IMR-90 (cell line): ENCODE results near the gene MAPKAPK2. TPM values are rescaled to one million over a fixed set of nuclear protein-coding genes. Genes with fewer than 3 reads are reported as not detected.
A peak's percentile ranks its signal among the peaks of the same experiment; 100 is the strongest.

Source experiments
- ATAC-seq: fragments of 200-7000 bp; cut with Tn5 transposase; 2 replicates; pipeline ENCODE4 v1.9.1; 2020; ENCODE audit warnings: low read depth, mild to moderate bottlenecking, moderate library complexity
- BruUV-seq: library from RNA; stranded (reverse); fragments of 400-500 nt; replicated peaks from 2 replicates; lab custom pipeline; 2021; lab: Mats Ljungman, UMichigan
- CTCF ChIA-PET: fragments of 300-600 bp; formaldehyde crosslinking; extraction: SDS; loops from one replicate; lab custom pipeline; 2021; ENCODE audit warnings: antibody characterized with exemption; lab: Yijun Ruan, JAX
- POLR2A ChIA-PET: fragments of 300-600 bp; sonication (Branson Sonifier 250); formaldehyde crosslinking; loops from one replicate; lab custom pipeline; 2022; ENCODE audit warnings: antibody characterized with exemption; ENCODE audit not compliant: unreplicated experiment; lab: Charles Lee
- DNase-seq: peaks from one replicate; pipeline ENCODE4 v3.0.0; 2013
- H2AFZ ChIP-seq: replicated peaks from 2 replicates; pipeline ENCODE3; 2013; ENCODE audit warnings: low read length, mild to moderate bottlenecking; ENCODE audit not compliant: poor library complexity
- H2AK5ac ChIP-seq: 2 replicates; pipeline ENCODE4 v1.6.1; 2013; ENCODE audit warnings: low read depth, low read length, inconsistent platforms
- H2AK9ac ChIP-seq: replicated peaks from 2 replicates; pipeline ENCODE3; 2013; ENCODE audit warnings: mild to moderate bottlenecking, low read depth, low read length, moderate library complexity; ENCODE audit not compliant: poor library complexity
- H2BK120ac ChIP-seq: 2 replicates; pipeline ENCODE4 v1.6.1; 2013; ENCODE audit warnings: low read depth, low read length, inconsistent platforms
- H2BK15ac ChIP-seq: 3 replicates; pipeline ENCODE4 v1.6.1; 2013; ENCODE audit warnings: low read depth, low read length, inconsistent platforms
- H2BK20ac ChIP-seq: 2 replicates; pipeline ENCODE4 v1.6.1; 2013; ENCODE audit warnings: low read depth, mild to moderate bottlenecking, inconsistent platforms, low read length, moderate library complexity
- H2BK5ac ChIP-seq: 2 replicates; pipeline ENCODE4 v1.6.1; 2013; ENCODE audit warnings: mild to moderate bottlenecking, low read depth, low read length, inconsistent platforms; ENCODE audit not compliant: poor library complexity, severe bottlenecking
- H3K14ac ChIP-seq: replicated peaks from 2 replicates; pipeline ENCODE4 v1.6.1; 2013; ENCODE audit warnings: low read depth, low read length, inconsistent platforms
- H3K18ac ChIP-seq: 2 replicates; pipeline ENCODE4 v1.6.1; 2013; ENCODE audit warnings: low read depth, low read length, control low read depth
- H3K23ac ChIP-seq: 2 replicates; pipeline ENCODE4 v1.6.1; 2013; ENCODE audit warnings: low read depth, low read length, inconsistent platforms
- H3K27ac ChIP-seq: 2 replicates; pipeline ENCODE4 v1.5.1; 2013; ENCODE audit warnings: mild to moderate bottlenecking, control low read depth, low read length; ENCODE audit not compliant: insufficient read depth
- H3K27me3 ChIP-seq: 2 replicates; pipeline ENCODE4 v1.6.1; 2013; ENCODE audit warnings: low read length; ENCODE audit not compliant: control insufficient read depth, insufficient read depth
- H3K36me3 ChIP-seq: 2 replicates; pipeline ENCODE4 v1.6.1; 2013; ENCODE audit warnings: low read length, mixed read lengths; ENCODE audit not compliant: control insufficient read depth, insufficient read depth
- H3K4ac ChIP-seq: 2 replicates; pipeline ENCODE4 v1.6.1; 2013; ENCODE audit warnings: low read depth, low read length, inconsistent platforms
- H3K4me1 ChIP-seq: 2 replicates; pipeline ENCODE4 v1.6.1; 2013; ENCODE audit warnings: low read length, mixed read lengths; ENCODE audit not compliant: control insufficient read depth, insufficient read depth
- H3K4me2 ChIP-seq: 2 replicates; pipeline ENCODE4 v1.6.1; 2013; ENCODE audit warnings: low read depth, mild to moderate bottlenecking, control low read depth, low read length, moderate library complexity
- H3K4me3 ChIP-seq: 2 replicates; pipeline ENCODE4 v1.5.1; 2013; ENCODE audit warnings: low read depth, mild to moderate bottlenecking, control low read depth, low read length, moderate library complexity; ENCODE audit not compliant: insufficient read depth
- H3K56ac ChIP-seq: 2 replicates; pipeline ENCODE4 v1.6.1; 2013; ENCODE audit warnings: low read length, inconsistent platforms; ENCODE audit not compliant: insufficient read depth; ENCODE audit errors: extremely low read depth
- H3K79me1 ChIP-seq, 2 experiments: 2 replicates each; pipeline ENCODE4 v1.6.1; 2013; ENCODE audit warnings: low read length in 2 of 2, inconsistent platforms in 1 of 2, low read depth in 1 of 2
- H3K9ac ChIP-seq: 2 replicates; pipeline ENCODE4 v1.6.1; 2013; ENCODE audit warnings: low read depth, low read length, control low read depth
- H3K9me1 ChIP-seq: 2 replicates; pipeline ENCODE4 v1.6.1; 2013; ENCODE audit warnings: low read length, inconsistent platforms; ENCODE audit not compliant: insufficient read depth
- H3K9me3 ChIP-seq: 2 replicates; pipeline ENCODE4 v1.6.1; 2013; ENCODE audit warnings: low read length; ENCODE audit not compliant: control insufficient read depth, insufficient read depth
- H4K20me1 ChIP-seq: 2 replicates; pipeline ENCODE4 v1.6.1; 2013; ENCODE audit warnings: low read length, inconsistent platforms; ENCODE audit not compliant: insufficient read depth
- H4K5ac ChIP-seq: 2 replicates; pipeline ENCODE4 v1.6.1; 2013; ENCODE audit warnings: mild to moderate bottlenecking, low read depth, low read length, control low read depth
- H4K8ac ChIP-seq, 2 experiments: 2 replicates each; pipeline ENCODE4 v1.6.1; 2013; ENCODE audit warnings: low read depth in 2 of 2, low read length in 2 of 2, control low read depth in 1 of 2, inconsistent platforms in 1 of 2
- H4K91ac ChIP-seq: 2 replicates; pipeline ENCODE4 v1.6.1; 2013; ENCODE audit warnings: low read depth, low read length, inconsistent platforms; ENCODE audit not compliant: insufficient read depth
- BHLHE40 ChIP-seq: fragments of 150-350 bp; IDR thresholded peaks from 2 replicates; pipeline ENCODE4 v1.6.1; 2016; ENCODE audit warnings: mild to moderate bottlenecking, low read depth, low read length
- CEBPB ChIP-seq: IDR thresholded peaks from 2 replicates; pipeline ENCODE4 v1.6.1; 2012; ENCODE audit warnings: low read depth, low read length, improper control_type of control experiment
- CHD1 ChIP-seq: IDR thresholded peaks from 2 replicates; pipeline ENCODE4 v1.6.1; 2012; ENCODE audit warnings: low read depth, low read length, improper control_type of control experiment
- FOS ChIP-seq: fragments of 150-350 bp; IDR thresholded peaks from 2 replicates; pipeline ENCODE4 v1.6.1; 2016; ENCODE audit warnings: low read depth, low read length
- MAFK ChIP-seq: IDR thresholded peaks from 2 replicates; pipeline ENCODE4 v1.6.1; 2012; ENCODE audit warnings: low read depth, low read length, improper control_type of control experiment
- MAZ ChIP-seq: IDR thresholded peaks from 2 replicates; pipeline ENCODE4 v1.6.1; 2012; ENCODE audit warnings: low read depth, mild to moderate bottlenecking, low read length, improper control_type of control experiment, moderate library complexity, borderline replicate concordance
- MXI1 ChIP-seq: IDR thresholded peaks from 2 replicates; pipeline ENCODE4 v1.6.1; 2012; ENCODE audit warnings: low read depth, mild to moderate bottlenecking, low read length, moderate library complexity, borderline replicate concordance
- NFE2L2 ChIP-seq: fragments of 150-350 bp; IDR thresholded peaks from 2 replicates; pipeline ENCODE4 v1.6.1; 2016; ENCODE audit warnings: low read depth, mild to moderate bottlenecking, low read length
- RAD21 ChIP-seq: IDR thresholded peaks from 2 replicates; pipeline ENCODE4 v1.6.1; 2012; ENCODE audit warnings: low read length, improper control_type of control experiment
- RFX5 ChIP-seq: IDR thresholded peaks from 2 replicates; pipeline ENCODE4 v1.8.0; 2012; ENCODE audit warnings: low read depth, mild to moderate bottlenecking, low read length, moderate library complexity
- SMC3 ChIP-seq: fragments of 150-350 bp; IDR thresholded peaks from 2 replicates; pipeline ENCODE4 v1.6.1; 2016; ENCODE audit warnings: low read depth, mild to moderate bottlenecking, antibody characterized with exemption, low read length, moderate library complexity
- WGBS, 2 experiments: methylation state at CpG; one replicate each; pipeline versions ENCODE4 v1.1.5 to v1.1.7; 2013; ENCODE audit warnings: missing lambda C conversion rate in 2 of 2; ENCODE audit not compliant: insufficient read length in 1 of 2; ENCODE audit errors: extremely low coverage in 2 of 2; 5-methylcytosine and 5-hydroxymethylcytosine counted together
- dilution Hi-C: fragments of 300-500 bp; cut with HindIII; formaldehyde crosslinking; loops from one replicate; pipeline ENCODE4 v1.14.3; 2018; ENCODE audit warnings: low sequenced_read_pairs; ENCODE audit not compliant: unreplicated experiment
- in situ Hi-C: fragments of 300-500 bp; cut with MboI; formaldehyde crosslinking; loops from 3 replicates; pipeline ENCODE4 v1.14.3; 2019; ENCODE audit warnings: low sequenced_read_pairs, inconsistent platforms, mixed read lengths
- intact Hi-C: fragments of 100-400 bp; cut with micrococcal nuclease; formaldehyde crosslinking; loops from 2 replicates; pipeline ENCODE4 v1.10.0; 2022
- polyA plus RNA-seq, 3 experiments: library from polyadenylated mRNA; depleted of rRNA; stranded (reverse); fragments of >200 nt; gene quantifications; 2 replicates each; pipeline ENCODE4 v1.2.3, GENCODE V29; 2012; ENCODE audit warnings: low replicate concordance in 1 of 3
- total RNA-seq: library from RNA; depleted of rRNA; stranded (reverse); fragments of >200 nt; gene quantifications from 2 replicates; pipeline ENCODE4 v1.2.3, GENCODE V29; 2012
- TF ChIP-seq, protein P1 (sequence below): conservative IDR thresholded peaks from 2 replicates; pipeline ENCODE4 v1.5.1; 2012; ENCODE audit warnings: mild to moderate bottlenecking, low read depth, low read length, improper control_type of control experiment
- TF ChIP-seq, protein P2 (sequence below): fragments of 150-350 bp; IDR thresholded peaks from 2 replicates; pipeline ENCODE4 v1.6.1; 2016; ENCODE audit warnings: low read depth, mild to moderate bottlenecking, low read length, moderate library complexity, borderline replicate concordance
- TF ChIP-seq, protein P3 (sequence below): fragments of 150-350 bp; IDR thresholded peaks from 2 replicates; pipeline ENCODE4 v1.6.1; 2017; ENCODE audit warnings: mild to moderate bottlenecking, antibody characterized with exemption, low read length, low read depth

The MAPKAPK2 gene
- total and polyA plus RNA-seq, 2 of the 4 experiments (the other 2 are of a cell fraction), result 56.5 to 66.4 TPM

DNA sequence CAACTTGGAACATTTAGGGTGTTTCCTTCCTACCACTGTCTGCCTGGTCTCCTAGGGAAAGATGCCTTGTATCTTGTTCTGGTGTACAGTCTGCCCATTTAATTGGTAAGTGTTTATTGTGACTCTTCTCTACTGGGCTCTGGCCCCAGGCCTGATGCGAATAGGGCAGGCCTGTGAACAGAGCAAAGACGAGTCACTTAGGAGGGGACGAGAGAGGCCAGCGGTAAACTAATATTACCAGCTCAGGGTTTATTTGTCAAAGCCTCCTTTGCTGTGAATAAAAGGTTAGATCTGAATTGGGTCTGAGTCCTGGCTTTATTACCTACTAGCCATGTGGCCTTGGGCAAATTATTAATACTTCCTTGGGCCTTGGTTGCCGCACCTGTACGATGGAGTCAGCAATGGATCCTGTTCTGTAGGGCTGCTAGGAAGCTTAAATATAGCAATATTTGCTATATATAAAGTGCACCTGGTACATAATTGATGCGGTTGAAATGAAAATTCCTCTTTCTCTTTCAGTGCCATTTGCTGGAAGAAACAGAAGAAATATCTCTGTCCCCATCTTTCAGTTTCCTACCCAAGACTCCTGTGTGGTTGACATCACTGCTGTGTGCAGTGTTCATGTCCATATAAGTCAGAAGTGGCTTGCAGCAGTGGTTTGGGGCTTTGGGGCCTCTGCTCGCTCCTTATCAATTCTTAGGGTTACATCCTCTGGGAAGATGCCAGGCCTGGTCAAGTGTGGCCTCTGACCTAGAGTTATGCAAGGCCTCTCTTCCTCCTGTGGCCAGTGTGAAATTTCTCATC, 32.4 kb downstream of the MAPKAPK2 start:
- Histone ChIP-seq H2AK9ac (no peak overlapping the region), H3K9me1 (peaks cover 47% of the 10 kb centered on the region), H2AK5ac (no peak overlapping the region), H2BK20ac (no peak overlapping the region), H3K27ac (no peak overlapping the region), H3K36me3 (no peaks in the 10 kb centered on the region), H3K4me2 (no peak overlapping the region), H2BK120ac (no peak overlapping the region), H2AFZ (no peak overlapping the region), H2BK5ac (no peak overlapping the region), H4K20me1 (peaks cover 94% of the 10 kb centered on the region), H3K9me3 (no peaks in the 10 kb centered on the region), H3K4me3 (no peak overlapping the region), H3K79me1 (peaks cover 29 to 83% of the 10 kb centered on the region in 2 experiments), H4K91ac (no peak overlapping the region), H4K8ac (no peak overlapping the region), H3K9ac (no peak overlapping the region), H3K23ac (no peak overlapping the region), H3K56ac (no peak overlapping the region), H3K14ac (no peak overlapping the region), H3K4me1 (peaks cover 30% of the 10 kb centered on the region), H3K4ac (no peak overlapping the region), H4K5ac (no peak overlapping the region), H3K27me3 (no peaks in the 10 kb centered on the region), H3K18ac (no peak overlapping the region), H2BK15ac (no peak overlapping the region)
- DNase-seq (peak; percentile 53), ATAC-seq (no peak)
- TF ChIP-seq, protein P1, sequence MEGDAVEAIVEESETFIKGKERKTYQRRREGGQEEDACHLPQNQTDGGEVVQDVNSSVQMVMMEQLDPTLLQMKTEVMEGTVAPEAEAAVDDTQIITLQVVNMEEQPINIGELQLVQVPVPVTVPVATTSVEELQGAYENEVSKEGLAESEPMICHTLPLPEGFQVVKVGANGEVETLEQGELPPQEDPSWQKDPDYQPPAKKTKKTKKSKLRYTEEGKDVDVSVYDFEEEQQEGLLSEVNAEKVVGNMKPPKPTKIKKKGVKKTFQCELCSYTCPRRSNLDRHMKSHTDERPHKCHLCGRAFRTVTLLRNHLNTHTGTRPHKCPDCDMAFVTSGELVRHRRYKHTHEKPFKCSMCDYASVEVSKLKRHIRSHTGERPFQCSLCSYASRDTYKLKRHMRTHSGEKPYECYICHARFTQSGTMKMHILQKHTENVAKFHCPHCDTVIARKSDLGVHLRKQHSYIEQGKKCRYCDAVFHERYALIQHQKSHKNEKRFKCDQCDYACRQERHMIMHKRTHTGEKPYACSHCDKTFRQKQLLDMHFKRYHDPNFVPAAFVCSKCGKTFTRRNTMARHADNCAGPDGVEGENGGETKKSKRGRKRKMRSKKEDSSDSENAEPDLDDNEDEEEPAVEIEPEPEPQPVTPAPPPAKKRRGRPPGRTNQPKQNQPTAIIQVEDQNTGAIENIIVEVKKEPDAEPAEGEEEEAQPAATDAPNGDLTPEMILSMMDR, result no peak
- no peak for TF ChIP-seq NFE2L2
- no peak for TF ChIP-seq MXI1
- TF ChIP-seq RAD21, result no peak
- TF ChIP-seq, protein P2, sequence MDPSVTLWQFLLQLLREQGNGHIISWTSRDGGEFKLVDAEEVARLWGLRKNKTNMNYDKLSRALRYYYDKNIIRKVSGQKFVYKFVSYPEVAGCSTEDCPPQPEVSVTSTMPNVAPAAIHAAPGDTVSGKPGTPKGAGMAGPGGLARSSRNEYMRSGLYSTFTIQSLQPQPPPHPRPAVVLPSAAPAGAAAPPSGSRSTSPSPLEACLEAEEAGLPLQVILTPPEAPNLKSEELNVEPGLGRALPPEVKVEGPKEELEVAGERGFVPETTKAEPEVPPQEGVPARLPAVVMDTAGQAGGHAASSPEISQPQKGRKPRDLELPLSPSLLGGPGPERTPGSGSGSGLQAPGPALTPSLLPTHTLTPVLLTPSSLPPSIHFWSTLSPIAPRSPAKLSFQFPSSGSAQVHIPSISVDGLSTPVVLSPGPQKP, result no peak
- TF ChIP-seq RFX5, result no peak
- TF ChIP-seq CHD1, result no peak
- TF ChIP-seq SMC3, result no peak
- TF ChIP-seq, protein P3, sequence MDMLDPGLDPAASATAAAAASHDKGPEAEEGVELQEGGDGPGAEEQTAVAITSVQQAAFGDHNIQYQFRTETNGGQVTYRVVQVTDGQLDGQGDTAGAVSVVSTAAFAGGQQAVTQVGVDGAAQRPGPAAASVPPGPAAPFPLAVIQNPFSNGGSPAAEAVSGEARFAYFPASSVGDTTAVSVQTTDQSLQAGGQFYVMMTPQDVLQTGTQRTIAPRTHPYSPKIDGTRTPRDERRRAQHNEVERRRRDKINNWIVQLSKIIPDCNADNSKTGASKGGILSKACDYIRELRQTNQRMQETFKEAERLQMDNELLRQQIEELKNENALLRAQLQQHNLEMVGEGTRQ, result no peak
- TF ChIP-seq CEBPB, result no peak
- TF ChIP-seq MAZ, result no peak
- no peak for TF ChIP-seq MAFK
- TF ChIP-seq FOS, result no peak
- TF ChIP-seq BHLHE40, result no peak
- dilution Hi-C loops (no loop called here), in situ Hi-C loops (no loop called here), intact Hi-C loops (no loop called here)
- no TSS peak for BruUV-seq
- no CpG with 5 or more reads among the region's 8 CpGs for WGBS, 2 experiments
- ChIA-PET POLR2A (no interaction called here), CTCF (no interaction called here)
